Adipocyte (in vitro differentiated cells): ENCODE results near the gene GTSE1.

ENCODE experiments used
- DNase-seq: peaks from one replicate; pipeline ENCODE4 v3.0.0-alpha.2; 2015; ENCODE audit warnings: low read depth
- H3K27me3 ChIP-seq: replicated peaks from 2 replicates; pipeline ENCODE4 v1.7.0; 2013; ENCODE audit warnings: mild to moderate bottlenecking, low read length, moderate library complexity; ENCODE audit not compliant: control insufficient read depth, insufficient read depth
- H3K36me3 ChIP-seq: 2 replicates; pipeline ENCODE4 v1.7.0; 2013; ENCODE audit warnings: low read length, mild to moderate bottlenecking, moderate library complexity; ENCODE audit not compliant: control insufficient read depth, insufficient read depth, severe bottlenecking
- H3K4me1 ChIP-seq: 2 replicates; pipeline ENCODE4 v1.7.0; 2013; ENCODE audit warnings: mild to moderate bottlenecking, low read length, moderate library complexity; ENCODE audit not compliant: control insufficient read depth, insufficient read depth
- H3K4me3 ChIP-seq: 2 replicates; pipeline ENCODE4 v1.7.0; 2013; ENCODE audit warnings: mild to moderate bottlenecking, low read length, moderate library complexity
- H3K9ac ChIP-seq: 2 replicates; pipeline ENCODE4 v1.7.0; 2013; ENCODE audit warnings: mild to moderate bottlenecking, low read length, moderate library complexity
- H3K9me3 ChIP-seq: 2 replicates; pipeline ENCODE4 v1.7.0; 2013; ENCODE audit warnings: mild to moderate bottlenecking, low read length, moderate library complexity; ENCODE audit not compliant: control insufficient read depth

Gene GTSE1

DNA sequence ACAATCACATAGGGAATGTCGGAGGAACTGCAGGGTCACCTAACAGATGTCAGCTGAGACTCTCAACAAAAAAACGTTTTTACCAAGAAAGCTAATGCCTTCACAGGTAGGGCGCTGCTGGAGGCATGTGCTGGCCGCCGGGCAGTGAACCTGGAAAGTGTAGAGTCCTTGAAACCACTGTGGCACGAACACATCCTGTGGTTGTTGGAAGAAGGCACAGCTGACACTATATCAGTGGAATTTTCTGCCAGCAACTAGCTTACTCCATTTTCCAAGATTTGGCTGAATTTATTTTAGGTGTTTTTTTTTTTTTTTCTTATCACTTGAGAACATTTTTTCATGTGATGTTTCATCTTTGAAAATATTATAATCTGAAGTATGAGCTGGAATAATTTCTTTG lies 53.0 kb downstream of the GTSE1 start:
- H3K36me3 ChIP-seq, result peaks cover 96% of the 10 kb centered on the region
- no peaks in the 10 kb centered on the region for H3K27me3 ChIP-seq

DNA sequence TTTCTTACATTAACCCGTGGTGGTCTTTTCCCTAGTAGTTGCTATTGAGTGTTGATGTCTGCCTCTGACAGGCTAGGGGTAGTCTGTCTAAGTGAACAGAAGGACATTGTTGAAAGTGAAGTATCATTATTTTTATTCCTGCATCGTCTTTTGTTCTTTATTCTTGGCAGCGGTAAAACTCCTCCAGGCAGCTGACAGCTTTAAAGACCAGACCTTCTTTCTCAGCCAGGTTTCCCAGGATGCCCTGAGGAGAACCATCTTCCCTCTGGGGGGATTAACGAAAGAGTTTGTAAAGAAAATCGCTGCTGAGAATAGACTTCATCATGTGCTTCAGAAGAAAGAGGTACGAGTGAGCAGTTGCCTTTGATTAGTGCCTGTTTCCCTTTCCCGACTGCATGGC lies 53.5 kb downstream of the GTSE1 start:
- no peak overlapping the region for H3K9ac ChIP-seq
- no peaks in the 10 kb centered on the region for H3K27me3 ChIP-seq
- H3K9me3 ChIP-seq, result no peaks in the 10 kb centered on the region
- H3K4me3 ChIP-seq, result no peak overlapping the region
- no peaks in the 10 kb centered on the region for H3K4me1 ChIP-seq
- H3K36me3 ChIP-seq, result peaks cover 92% of the 10 kb centered on the region
- no peak for DNase-seq

More for the DNA sequence above, 53.0 kb downstream of the GTSE1 start:
- H3K9ac ChIP-seq, result no peak overlapping the region
- H3K4me3 ChIP-seq, result no peak overlapping the region
- H3K9me3 ChIP-seq, result no peaks in the 10 kb centered on the region
- no peak for DNase-seq
- H3K4me1 ChIP-seq, result no peaks in the 10 kb centered on the region

DNA sequence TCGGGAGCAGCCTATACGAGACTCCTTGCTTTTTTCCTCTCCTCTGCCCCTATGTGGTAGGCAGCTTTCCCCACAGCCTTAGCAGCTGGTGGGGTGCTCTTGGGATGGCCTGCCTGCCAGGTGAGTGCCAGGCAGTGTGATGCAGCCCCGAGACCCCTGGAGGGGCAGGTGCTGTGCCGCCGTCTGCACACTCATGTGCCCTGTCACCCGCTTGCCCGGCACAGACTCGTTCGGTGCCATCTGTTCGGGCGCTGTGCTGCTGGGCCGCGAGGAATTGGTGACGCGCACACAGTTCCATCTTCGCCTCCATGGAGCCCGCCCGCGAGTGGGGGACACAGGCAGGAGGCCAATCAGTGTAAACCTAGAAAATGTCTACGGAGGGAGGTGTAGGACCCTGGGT lies 54.0 kb downstream of the GTSE1 start:
- H3K9me3 ChIP-seq, result no peaks in the 10 kb centered on the region
- H3K27me3 ChIP-seq, result no peaks in the 10 kb centered on the region
- H3K36me3 ChIP-seq, result peaks cover 87% of the 10 kb centered on the region
- no peak for DNase-seq
- H3K4me1 ChIP-seq, result no peaks in the 10 kb centered on the region
- no peak overlapping the region for H3K9ac ChIP-seq
- no peak overlapping the region for H3K4me3 ChIP-seq

DNA sequence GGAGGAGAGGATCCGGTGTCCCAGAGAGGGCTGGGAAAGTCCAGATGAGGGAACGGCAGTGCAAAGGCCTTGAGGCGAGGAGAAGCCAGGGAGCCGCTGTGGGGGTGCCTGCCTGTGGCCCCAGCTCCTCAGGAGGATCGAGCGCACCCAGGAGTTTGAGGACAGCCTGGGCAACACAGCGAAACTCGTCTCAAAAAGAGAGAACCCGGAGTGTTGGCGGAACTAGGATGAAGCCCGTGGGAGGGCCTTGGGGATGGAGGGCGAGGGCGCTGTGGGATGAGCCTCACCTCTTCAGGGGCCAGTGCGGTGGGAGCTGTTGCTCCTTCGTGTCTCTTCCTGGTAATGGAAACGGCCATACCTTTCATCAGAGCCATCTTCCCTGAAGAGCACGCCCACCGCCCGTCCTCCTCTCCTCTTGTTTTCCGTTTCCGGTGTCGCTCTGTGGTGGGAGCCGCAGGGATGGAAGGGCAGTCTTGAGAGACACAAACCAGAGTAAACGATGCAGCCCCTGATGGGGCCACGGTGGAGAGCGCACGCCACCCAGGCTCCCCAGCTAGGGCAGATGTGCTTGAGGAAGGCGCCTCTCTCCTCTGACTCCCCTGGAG lies 54.6 kb downstream of the GTSE1 start:
- Histone ChIP-seq H3K36me3 (peaks cover 86% of the 10 kb centered on the region), H3K9me3 (no peaks in the 10 kb centered on the region), H3K4me1 (no peaks in the 10 kb centered on the region), H3K4me3 (no peak overlapping the region), H3K27me3 (no peaks in the 10 kb centered on the region), H3K9ac (no peak overlapping the region)
- no peak for DNase-seq

DNA sequence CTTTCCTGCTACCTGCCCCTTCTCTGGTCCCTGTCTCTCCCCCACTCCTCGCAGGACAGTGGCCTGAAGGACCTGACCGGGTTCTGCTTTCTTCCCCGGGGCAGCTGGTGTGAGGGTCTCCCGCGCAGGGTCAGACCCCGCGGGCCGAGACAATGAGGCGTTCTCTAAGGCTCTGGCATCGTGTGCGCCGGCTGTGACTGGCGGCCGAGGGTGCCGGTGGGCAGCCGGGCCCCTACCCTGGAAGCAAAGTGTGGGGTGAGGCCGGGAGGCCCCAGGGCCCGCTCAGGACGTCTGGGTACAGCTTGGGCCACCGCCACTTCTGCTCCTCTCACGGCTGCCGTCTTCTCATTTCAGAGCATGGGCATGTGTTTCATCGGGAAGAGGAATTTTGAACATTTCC lies 55.1 kb downstream of the GTSE1 start:
- no peaks in the 10 kb centered on the region for H3K9me3 ChIP-seq
- H3K27me3 ChIP-seq, result no peaks in the 10 kb centered on the region
- H3K4me1 ChIP-seq, result no peaks in the 10 kb centered on the region
- no peak overlapping the region for H3K4me3 ChIP-seq
- no peak for DNase-seq
- H3K9ac ChIP-seq, result no peak overlapping the region
- peaks cover 84% of the 10 kb centered on the region for H3K36me3 ChIP-seq

DNA sequence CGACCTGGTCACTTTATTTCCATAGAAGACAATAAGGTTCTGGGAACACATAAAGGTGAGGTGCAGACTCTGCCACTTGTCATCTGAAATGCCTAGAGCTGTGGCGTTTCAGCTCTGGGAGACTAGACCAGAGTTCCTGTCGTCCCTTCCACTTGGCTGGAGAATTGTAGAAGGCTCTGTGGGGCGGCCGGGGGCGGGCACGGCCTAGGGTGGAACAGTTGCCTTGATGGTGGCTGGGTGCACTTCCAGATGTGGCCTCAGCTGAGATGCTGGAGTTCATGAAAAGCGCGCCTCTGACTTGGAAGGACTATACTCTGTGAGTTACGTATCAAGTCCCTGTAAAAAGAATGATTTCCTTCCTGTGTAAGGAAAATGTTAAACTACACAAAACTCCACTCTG lies 55.6 kb downstream of the GTSE1 start:
- Histone ChIP-seq H3K36me3 (peaks cover 86% of the 10 kb centered on the region), H3K4me3 (no peak overlapping the region), H3K9me3 (no peaks in the 10 kb centered on the region), H3K4me1 (no peaks in the 10 kb centered on the region), H3K27me3 (no peaks in the 10 kb centered on the region), H3K9ac (no peak overlapping the region)
- DNase-seq, result no peak

DNA sequence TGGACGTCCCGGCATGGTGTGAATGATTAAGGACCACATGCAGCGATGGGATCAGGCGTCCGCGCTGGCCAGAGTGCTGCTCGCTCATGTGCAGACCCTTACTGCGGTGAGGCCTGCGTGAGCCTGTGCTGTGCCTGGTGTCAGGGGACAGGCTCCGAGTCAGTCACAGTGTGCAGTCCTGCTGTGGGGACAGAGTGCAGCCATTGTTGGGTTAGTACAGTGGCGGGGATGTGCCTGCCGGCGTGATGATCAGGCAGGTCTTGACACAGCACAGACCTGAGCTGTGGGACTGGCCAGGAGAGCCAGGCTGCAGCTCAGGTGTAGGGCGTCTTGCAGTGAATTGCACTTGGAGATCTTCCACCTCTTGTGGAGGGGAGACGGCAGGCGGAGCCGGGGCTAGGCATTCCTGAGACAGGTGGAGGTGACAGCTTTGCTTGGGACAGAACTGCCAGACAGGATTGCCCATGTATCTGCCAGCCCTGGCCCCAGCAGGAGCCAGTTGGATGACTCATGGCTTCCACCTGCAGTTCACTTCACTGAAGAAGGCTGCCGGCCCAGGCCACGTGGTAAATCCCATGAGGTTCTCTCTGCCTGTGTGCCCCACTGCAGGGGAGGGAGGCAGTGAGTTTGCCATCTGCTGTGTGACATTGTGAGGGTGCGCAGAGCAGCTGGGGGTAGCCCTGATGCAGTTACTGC lies 56.2 kb downstream of the GTSE1 start:
- H3K27me3 ChIP-seq, result no peaks in the 10 kb centered on the region
- peaks cover 81% of the 10 kb centered on the region for H3K36me3 ChIP-seq
- no peak for DNase-seq

DNA sequence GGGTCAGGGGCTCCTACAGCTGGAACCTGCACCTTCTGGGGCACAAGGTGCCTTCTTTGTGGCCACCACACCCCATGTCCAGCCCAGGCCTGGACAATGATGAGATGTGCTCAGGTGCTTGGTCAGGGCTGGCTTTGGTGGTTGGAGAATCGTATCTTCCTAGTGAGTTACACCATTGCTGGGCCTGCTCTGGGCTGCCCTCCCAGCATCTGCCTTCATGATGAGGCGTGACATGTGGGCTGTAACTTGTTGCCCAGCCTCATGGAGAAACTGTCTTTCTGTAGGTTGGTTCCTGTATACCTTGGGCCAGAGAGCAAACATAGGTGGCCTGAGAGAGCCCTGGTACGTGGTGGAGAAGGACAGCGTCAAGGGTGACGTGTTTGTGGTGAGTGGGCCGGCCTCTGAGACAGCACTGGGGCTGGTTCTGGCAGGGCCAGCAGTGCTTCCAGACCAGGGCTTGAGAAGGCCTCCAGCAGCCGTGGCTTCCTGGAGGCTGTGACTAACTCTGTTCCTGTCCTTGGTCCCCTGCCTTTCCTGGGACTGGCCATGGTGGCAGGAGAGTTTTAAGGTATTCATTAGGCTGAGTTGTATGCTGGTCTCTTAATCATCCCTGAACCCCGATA lies 56.9 kb downstream of the GTSE1 start:
- Histone ChIP-seq H3K4me3 (no peak overlapping the region), H3K9ac (no peak overlapping the region), H3K4me1 (no peaks in the 10 kb centered on the region), H3K36me3 (peaks cover 74% of the 10 kb centered on the region), H3K9me3 (no peaks in the 10 kb centered on the region), H3K27me3 (no peaks in the 10 kb centered on the region)
- no peak for DNase-seq

More for the DNA sequence above, 56.2 kb downstream of the GTSE1 start:
- H3K4me1 ChIP-seq, result no peaks in the 10 kb centered on the region
- H3K4me3 ChIP-seq, result no peak overlapping the region
- H3K9me3 ChIP-seq, result no peaks in the 10 kb centered on the region
- no peak overlapping the region for H3K9ac ChIP-seq

DNA sequence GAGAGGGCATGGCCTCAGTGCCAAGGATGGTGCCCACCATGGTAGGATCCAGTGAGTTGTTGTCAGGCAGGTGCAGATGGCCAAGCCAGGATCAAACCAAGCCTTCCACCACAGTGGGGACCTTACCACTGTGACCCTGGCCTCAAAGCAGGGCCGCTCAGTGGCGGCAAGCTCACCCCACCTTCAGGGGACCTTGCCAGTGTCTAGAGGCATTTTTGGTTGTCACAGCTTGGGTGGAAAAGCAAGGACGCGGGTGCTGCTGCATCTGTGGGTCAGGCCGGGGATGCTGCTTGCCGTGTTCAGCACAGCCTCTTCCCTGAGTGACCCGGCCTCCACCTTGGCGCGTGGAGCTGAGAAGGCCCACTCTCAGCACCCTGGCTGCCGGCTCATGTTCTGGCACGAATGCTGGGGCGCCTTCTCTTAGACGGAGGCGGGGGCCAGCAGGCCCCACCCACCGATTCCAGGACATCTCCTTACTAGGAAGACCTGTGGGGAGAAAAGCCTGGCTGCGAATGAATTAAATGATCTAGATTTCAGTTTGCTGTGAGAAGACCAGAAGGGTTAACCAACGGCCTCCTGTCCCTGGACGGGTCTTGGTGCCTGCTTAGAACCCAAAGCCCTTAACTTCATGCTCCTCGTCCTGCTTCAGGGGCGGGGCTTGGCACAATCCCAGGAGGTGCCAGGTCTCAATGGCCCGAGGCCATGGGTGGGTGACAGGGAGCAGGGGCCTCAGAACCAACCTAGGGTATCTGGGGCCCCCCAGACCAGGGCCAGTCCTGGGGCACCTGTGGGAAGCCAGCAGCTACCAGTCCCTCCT lies 57.7 kb downstream of the GTSE1 start:
- Histone ChIP-seq H3K4me1 (no peaks in the 10 kb centered on the region), H3K9me3 (no peaks in the 10 kb centered on the region), H3K4me3 (no peak overlapping the region), H3K36me3 (peaks cover 67% of the 10 kb centered on the region), H3K9ac (no peak overlapping the region), H3K27me3 (no peaks in the 10 kb centered on the region)
- DNase-seq, result no peak

DNA sequence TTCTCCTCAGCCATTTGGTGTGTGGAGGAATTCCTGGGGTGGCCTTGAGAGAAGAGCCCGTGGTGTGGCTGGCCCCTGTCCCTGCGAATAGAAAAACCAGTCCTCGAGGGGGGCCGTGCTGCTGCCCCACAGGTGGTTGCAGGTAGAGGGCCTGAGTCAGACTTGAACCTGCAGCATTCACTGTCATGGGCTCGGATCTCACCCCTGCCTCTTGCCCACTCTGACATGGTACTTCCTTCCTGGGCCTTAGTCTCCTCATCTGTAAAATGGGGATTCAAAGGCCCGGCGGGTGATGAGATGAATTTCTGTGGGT lies 58.3 kb downstream of the GTSE1 start:
- H3K9me3 ChIP-seq, result no peaks in the 10 kb centered on the region
- no peaks in the 10 kb centered on the region for H3K27me3 ChIP-seq
- no peaks in the 10 kb centered on the region for H3K4me1 ChIP-seq
- no peak overlapping the region for H3K9ac ChIP-seq
- H3K36me3 ChIP-seq, result peaks cover 62% of the 10 kb centered on the region
- DNase-seq, result no peak
- H3K4me3 ChIP-seq, result no peak overlapping the region

DNA sequence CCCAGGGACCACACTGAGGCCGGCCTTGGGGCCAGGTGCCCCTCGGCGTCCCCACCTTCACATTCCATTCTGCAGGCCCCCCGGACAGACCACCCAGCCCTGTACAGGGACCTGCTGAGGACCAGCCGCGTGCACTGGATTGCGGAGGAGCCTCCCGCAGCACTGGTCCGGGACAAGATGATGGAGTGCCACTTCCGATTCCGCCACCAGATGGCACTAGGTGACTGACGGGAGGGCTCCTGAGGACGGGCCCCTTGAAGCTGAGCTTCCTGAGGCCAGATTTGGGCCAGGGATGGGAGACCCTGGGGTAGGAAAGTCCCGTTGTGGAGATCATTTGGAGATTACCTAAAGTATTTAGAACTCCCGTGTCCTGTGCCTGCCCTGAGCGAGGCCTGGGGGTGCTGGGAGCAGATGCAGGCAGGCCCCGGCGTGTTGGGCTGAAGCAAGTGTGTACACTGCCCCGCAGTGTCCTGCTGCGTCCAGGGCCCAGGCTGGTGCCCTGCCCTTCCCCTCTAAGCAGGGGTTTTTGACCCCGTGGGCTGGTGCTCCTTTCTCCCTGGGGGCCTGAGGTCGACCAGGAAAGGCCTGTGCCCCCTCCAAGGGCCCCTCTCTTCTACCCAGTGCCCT lies 58.8 kb downstream of the GTSE1 start:
- no peaks in the 10 kb centered on the region for H3K4me1 ChIP-seq

More for the DNA sequence above, 58.8 kb downstream of the GTSE1 start:
- Histone ChIP-seq H3K4me3 (no peak overlapping the region), H3K36me3 (peaks cover 57% of the 10 kb centered on the region), H3K27me3 (no peaks in the 10 kb centered on the region), H3K9me3 (no peaks in the 10 kb centered on the region), H3K9ac (no peak overlapping the region)
- peak; percentile 82 for DNase-seq
